HG02840 (cell line): ENCODE data around the gene ZNF764.
"Not testable (repeated sequence)": the region's sequence is repeated elsewhere in the genome, so short reads cannot be mapped to it uniquely, and the experiment has no call there.

Experiments
- ATAC-seq: cut with Tn5 transposase; IDR thresholded peaks from one replicate; pipeline ENCODE4 v1.9.1; 2021; ENCODE audit warnings: mild to moderate bottlenecking, moderate library complexity, moderate number of reproducible peaks; ENCODE audit not compliant: unreplicated experiment, low FRiP score

ZNF764 gene

GRCh38 chr16:30557957-30558788 is at the start of gene ZNF764:
ZNF764 (minus strand) TSS chr16:30558374; CDS start chr16:30558182, 192 bp downstream.
- ATAC-seq, result peak; percentile 75

GRCh38 chr16:30606004-30606403 is 47.8 kb upstream of the ZNF764 start:
- ATAC-seq, result no peak

- no peak for ATAC-seq
Measured at GRCh38 chr16:30605158-30605557, 47.0 kb upstream of the ZNF764 start.

- ATAC-seq, result no peak
Measured at GRCh38 chr16:30604316-30604947, 46.3 kb upstream of the ZNF764 start.

- ATAC-seq, result no peak
Measured at GRCh38 chr16:30603945-30604315, 45.8 kb upstream of the ZNF764 start.

GRCh38 chr16:30602616-30603277 is 44.6 kb upstream of the ZNF764 start:
- ATAC-seq, result no peak

- no peak for ATAC-seq
Measured at GRCh38 chr16:30601966-30602365, 43.8 kb upstream of the ZNF764 start.

GRCh38 chr16:30600929-30601328 is 42.8 kb upstream of the ZNF764 start:
- no peak for ATAC-seq

- no peak for ATAC-seq
Measured at GRCh38 chr16:30600215-30600614, 42.0 kb upstream of the ZNF764 start.

- ATAC-seq, result no peak
Measured at GRCh38 chr16:30592871-30593270, 34.7 kb upstream of the ZNF764 start.

- ATAC-seq, result not testable (repeated sequence)
Measured at GRCh38 chr16:30590869-30591268, 32.7 kb upstream of the ZNF764 start.

GRCh38 chr16:30589582-30589981 is 31.4 kb upstream of the ZNF764 start:
- not testable (repeated sequence) for ATAC-seq

GRCh38 chr16:30588651-30589050 is 30.5 kb upstream of the ZNF764 start:
- ATAC-seq, result no peak

GRCh38 chr16:30585400-30586191 is 27.4 kb upstream of the ZNF764 start, which contains the start of gene ZNF785:
ZNF785 (minus strand) TSS chr16:30585697; CDS start chr16:30585611, 86 bp downstream.
- ATAC-seq, result peak; percentile 86

- ATAC-seq, result peak; percentile 21
Measured at GRCh38 chr16:30585022-30585399, 26.8 kb upstream of the ZNF764 start.

- ATAC-seq, result no peak
Measured at GRCh38 chr16:30582611-30583340, 24.6 kb upstream of the ZNF764 start.

- no peak for ATAC-seq
Measured at GRCh38 chr16:30581457-30581856, 23.3 kb upstream of the ZNF764 start.

- ATAC-seq, result no peak
Measured at GRCh38 chr16:30574678-30575077, 16.5 kb upstream of the ZNF764 start.

- ATAC-seq, result peak; percentile 70
Measured at GRCh38 chr16:30571445-30572322, 13.5 kb upstream of the ZNF764 start, which contains the start of gene ZNF688. ZNF688 (minus strand) TSS chr16:30571714; CDS start chr16:30571629, 85 bp downstream.
